Duodenal mucosa (tissue), 2 donors: Measurements from ENCODE around the gene ZNF362.
"Not testable (repeated sequence)": the region's sequence is repeated elsewhere in the genome, so short reads cannot be mapped to it uniquely, and the experiment has no call there.

Source experiments
- H3K27ac ChIP-seq: one replicate; pipeline ENCODE4 v1.7.0; 2013; ENCODE audit warnings: low read depth, low read length
- H3K27me3 ChIP-seq, 2 donors: one replicate each; pipeline ENCODE4 v1.7.0; 2013; ENCODE audit warnings: low read length in 2 of 2, control low read depth in 1 of 2; ENCODE audit not compliant: insufficient read depth in 2 of 2, control insufficient read depth in 1 of 2
- H3K36me3 ChIP-seq, 2 donors: one replicate each; pipeline ENCODE4 v1.7.0; 2013; ENCODE audit warnings: low read length in 2 of 2, control low read depth in 1 of 2; ENCODE audit not compliant: insufficient read depth in 2 of 2, control insufficient read depth in 1 of 2
- H3K4me1 ChIP-seq, 2 donors: one replicate each; pipeline ENCODE4 v1.7.0; 2013; ENCODE audit warnings: low read length in 2 of 2, control low read depth in 1 of 2; ENCODE audit not compliant: insufficient read depth in 2 of 2, control insufficient read depth in 1 of 2
- H3K4me3 ChIP-seq, 2 donors: one replicate each; pipeline ENCODE4 v1.7.0; 2013; ENCODE audit warnings: low read length in 2 of 2, low read depth in 1 of 2
- H3K9ac ChIP-seq, 2 donors: one replicate each; pipeline ENCODE4 v1.7.0; 2013; ENCODE audit warnings: low read length in 2 of 2, low read depth in 1 of 2
- H3K9me3 ChIP-seq, 2 donors: one replicate each; pipeline ENCODE4 v1.7.0; 2013; ENCODE audit warnings: low read length in 2 of 2, control low read depth in 1 of 2; ENCODE audit not compliant: control insufficient read depth in 1 of 2

Gene ZNF362

GRCh38 chr1:33231166-33231565, 25.1 kb upstream of the ZNF362 start:
- Histone ChIP-seq H3K4me3 (no peak overlapping the region), H3K27me3 (peaks cover 0 to 2% of the 10 kb centered on the region in 2 donors), H3K9ac (no peak overlapping the region), H3K4me1 (no peaks in the 10 kb centered on the region), H3K36me3 (no peaks in the 10 kb centered on the region), H3K27ac (no peak overlapping the region), H3K9me3 (no peaks in the 10 kb centered on the region)

GRCh38 chr1:33232716-33233115, 23.6 kb upstream of the ZNF362 start:
- peaks cover 0 to 2% of the 10 kb centered on the region in 2 donors for H3K27me3 ChIP-seq
- H3K9ac ChIP-seq, result no peak overlapping the region
- no peaks in the 10 kb centered on the region for H3K9me3 ChIP-seq
- H3K27ac ChIP-seq, result no peak overlapping the region
- H3K4me1 ChIP-seq, result no peaks in the 10 kb centered on the region
- no peak overlapping the region for H3K4me3 ChIP-seq
- no peaks in the 10 kb centered on the region for H3K36me3 ChIP-seq

- no peaks in the 10 kb centered on the region for H3K9me3 ChIP-seq
- peaks cover 0 to 2% of the 10 kb centered on the region in 2 donors for H3K27me3 ChIP-seq
- H3K4me3 ChIP-seq, result no peak overlapping the region
- no peaks in the 10 kb centered on the region for H3K4me1 ChIP-seq
- H3K27ac ChIP-seq, result no peak overlapping the region
- H3K9ac ChIP-seq, result no peak overlapping the region
- H3K36me3 ChIP-seq, result no peaks in the 10 kb centered on the region
These were observed 22.2 kb upstream of the ZNF362 start for GRCh38 chr1:33234131-33234530.

- Histone ChIP-seq H3K27me3 (peaks cover 0 to 2% of the 10 kb centered on the region in 2 donors), H3K36me3 (no peaks in the 10 kb centered on the region), H3K4me3 (no peak overlapping the region), H3K27ac (no peak overlapping the region), H3K9ac (no peak overlapping the region), H3K4me1 (no peaks in the 10 kb centered on the region), H3K9me3 (no peaks in the 10 kb centered on the region)
These were observed 21.7 kb upstream of the ZNF362 start for GRCh38 chr1:33234588-33234990.

- H3K36me3 ChIP-seq, result no peaks in the 10 kb centered on the region
- no peaks in the 10 kb centered on the region for H3K27me3 ChIP-seq
- H3K4me3 ChIP-seq, result no peak overlapping the region
- no peak overlapping the region for H3K27ac ChIP-seq
- H3K9me3 ChIP-seq, result no peaks in the 10 kb centered on the region
- no peaks in the 10 kb centered on the region for H3K4me1 ChIP-seq
- H3K9ac ChIP-seq, result no peak overlapping the region
These were observed 20.8 kb upstream of the ZNF362 start for GRCh38 chr1:33235521-33235920.

- H3K36me3 ChIP-seq, result no peaks in the 10 kb centered on the region
These were observed 19.8 kb upstream of the ZNF362 start for GRCh38 chr1:33236498-33236897.

GRCh38 chr1:33237579-33237978, 18.7 kb upstream of the ZNF362 start:
- no peaks in the 10 kb centered on the region for H3K36me3 ChIP-seq
- no peak overlapping the region for H3K9ac ChIP-seq
- no peak overlapping the region for H3K27ac ChIP-seq
- no peaks in the 10 kb centered on the region for H3K4me1 ChIP-seq
- H3K9me3 ChIP-seq, result no peaks in the 10 kb centered on the region
- no peak overlapping the region for H3K4me3 ChIP-seq
- no peaks in the 10 kb centered on the region for H3K27me3 ChIP-seq

More at GRCh38 chr1:33236498-33236897, 19.8 kb upstream of the ZNF362 start:
- H3K4me3 ChIP-seq, result no peak overlapping the region
- H3K4me1 ChIP-seq, result no peaks in the 10 kb centered on the region
- no peaks in the 10 kb centered on the region for H3K9me3 ChIP-seq
- no peaks in the 10 kb centered on the region for H3K27me3 ChIP-seq
- no peak overlapping the region for H3K9ac ChIP-seq
- no peak overlapping the region for H3K27ac ChIP-seq

- H3K27ac ChIP-seq, H3K4me3 ChIP-seq, H3K27me3 ChIP-seq, H3K4me1 ChIP-seq, H3K9me3 ChIP-seq, H3K9ac ChIP-seq, H3K36me3 ChIP-seq: not testable (repeated sequence)
These were observed 18.0 kb upstream of the ZNF362 start for GRCh38 chr1:33238194-33238724.

GRCh38 chr1:33239410-33239809, 16.9 kb upstream of the ZNF362 start:
- not testable (repeated sequence) for H3K27ac ChIP-seq, H3K9me3 ChIP-seq, H3K4me3 ChIP-seq, H3K4me1 ChIP-seq, H3K9ac ChIP-seq, H3K36me3 ChIP-seq, H3K27me3 ChIP-seq

GRCh38 chr1:33241866-33242265, 14.4 kb upstream of the ZNF362 start:
- no peaks in the 10 kb centered on the region for H3K27me3 ChIP-seq
- no peaks in the 10 kb centered on the region for H3K36me3 ChIP-seq
- H3K9ac ChIP-seq, result no peak overlapping the region
- no peak overlapping the region for H3K4me3 ChIP-seq
- H3K27ac ChIP-seq, result no peak overlapping the region
- no peaks in the 10 kb centered on the region for H3K9me3 ChIP-seq
- no peaks in the 10 kb centered on the region for H3K4me1 ChIP-seq

GRCh38 chr1:33242652-33243051, 13.6 kb upstream of the ZNF362 start:
- no peak overlapping the region for H3K27ac ChIP-seq
- H3K4me3 ChIP-seq, result no peak overlapping the region
- no peaks in the 10 kb centered on the region for H3K27me3 ChIP-seq

More at GRCh38 chr1:33242652-33243051, 13.6 kb upstream of the ZNF362 start:
- H3K4me1 ChIP-seq, result no peaks in the 10 kb centered on the region
- no peaks in the 10 kb centered on the region for H3K9me3 ChIP-seq
- H3K36me3 ChIP-seq, result no peaks in the 10 kb centered on the region
- H3K9ac ChIP-seq, result no peak overlapping the region
